Endothelial cell of umbilical vein (primary cell): Measurements from ENCODE around the gene ADARB2. TPM values are rescaled to one million over a fixed set of nuclear protein-coding genes. Genes with fewer than 3 reads are reported as not detected.

Experiments
- BruUV-seq: library from RNA; stranded (reverse); fragments of 400-500 nt; replicated peaks from 2 replicates; lab custom pipeline; 2021; lab: Mats Ljungman, UMichigan
- CTCF ChIA-PET: fragments of 300-600, 350-600 bp; sonication (Branson Sonifier 250); formaldehyde crosslinking; loops from one replicate; lab custom pipeline; 2021; ENCODE audit warnings: antibody characterized with exemption, inconsistent platforms; lab: Charles Lee
- POLR2A ChIA-PET: fragments of 300-600, 350-600 bp; sonication (Branson Sonifier 250); formaldehyde crosslinking; loops from one replicate; lab custom pipeline; 2021; ENCODE audit warnings: antibody characterized with exemption, inconsistent platforms; lab: Charles Lee
- DNase-seq: peaks from one replicate; pipeline ENCODE4 v3.0.0-alpha.2; 2011; ENCODE audit warnings: low read depth, low spot score
- FAIRE-seq: peaks from 2 replicates; lab custom pipeline; 2011; peaks lifted over from hg19 to GRCh38; lab: Jason Lieb, UNC
- H2AFZ ChIP-seq: 2 replicates; pipeline ENCODE4 v1.6.0; 2012; ENCODE audit warnings: low read depth, low read length, control low read depth, inconsistent platforms
- H3K27ac ChIP-seq: 2 replicates; pipeline ENCODE4 v1.5.1; 2011; ENCODE audit warnings: low read depth, mild to moderate bottlenecking, control low read depth, low read length, moderate library complexity; ENCODE audit not compliant: insufficient read depth
- H3K27me3 ChIP-seq, 2 experiments: 2 replicates each; pipeline versions ENCODE4 v1.6.0 to v1.6.1; 2011; ENCODE audit warnings: low read length in 2 of 2, mixed read lengths in 1 of 2; ENCODE audit not compliant: control insufficient read depth in 2 of 2, insufficient read depth in 2 of 2
- H3K36me3 ChIP-seq, 2 experiments: 2 replicates in 1 of 2; 3 replicates in 1 of 2; pipeline ENCODE4 v1.5.1; 2011; ENCODE audit warnings: low read length in 2 of 2, mild to moderate bottlenecking in 1 of 2, moderate library complexity in 1 of 2; ENCODE audit not compliant: control insufficient read depth in 2 of 2, insufficient read depth in 2 of 2; ENCODE audit errors: extremely low read depth in 1 of 2
- H3K4me1 ChIP-seq: 3 replicates; pipeline ENCODE4 v1.5.1; 2011; ENCODE audit warnings: mild to moderate bottlenecking, low read length; ENCODE audit not compliant: control insufficient read depth, insufficient read depth; ENCODE audit errors: extremely low read depth
- H3K4me2 ChIP-seq: 2 replicates; pipeline ENCODE4 v1.6.1; 2011; ENCODE audit warnings: low read length, control low read depth, mixed read lengths; ENCODE audit not compliant: insufficient read depth
- H3K4me3 ChIP-seq, 3 experiments: fragments of 200-600 bp in 1 of 3; sonication (generic), shearing (Covaris generic) in 1 of 3; replicated peaks in 1 of 3; 2 replicates each; pipeline ENCODE4 v1.5.1; 2011 to 2016; ENCODE audit warnings: control low read depth in 3 of 3, low read length in 3 of 3, mild to moderate bottlenecking in 2 of 3, inconsistent platforms in 1 of 3, low read depth in 1 of 3, moderate library complexity in 1 of 3; ENCODE audit not compliant: insufficient read depth in 1 of 3
- H3K79me2 ChIP-seq: 2 replicates; pipeline ENCODE4 v1.6.0; 2012; ENCODE audit warnings: low read length, inconsistent platforms; ENCODE audit not compliant: control insufficient read depth, insufficient read depth
- H3K9ac ChIP-seq: replicated peaks from 2 replicates; pipeline ENCODE3; 2011; ENCODE audit warnings: low read length, control low read depth; ENCODE audit not compliant: insufficient read depth; ENCODE audit errors: extremely low read depth
- H3K9me1 ChIP-seq: replicated peaks from 3 replicates; pipeline ENCODE4 v1.6.0; 2011; ENCODE audit warnings: mild to moderate bottlenecking, low read length; ENCODE audit not compliant: control insufficient read depth, insufficient read depth; ENCODE audit errors: extremely low read depth
- H3K9me3 ChIP-seq: replicated peaks from 2 replicates; pipeline ENCODE4 v1.5.1; 2012; ENCODE audit warnings: low read length, inconsistent platforms; ENCODE audit not compliant: control insufficient read depth, insufficient read depth
- H4K20me1 ChIP-seq: replicated peaks from 2 replicates; pipeline ENCODE3; 2011; ENCODE audit warnings: mild to moderate bottlenecking, low read length; ENCODE audit not compliant: control insufficient read depth, insufficient read depth; ENCODE audit errors: extremely low read depth
- CTCF ChIP-seq, 2 donors: IDR thresholded peaks; 1 replicate in 1 of 2; 2 replicates in 1 of 2; pipeline ENCODE4 v1.5.1; 2011; ENCODE audit warnings: low read length in 2 of 2, mild to moderate bottlenecking in 2 of 2, moderate library complexity in 2 of 2, control low read depth in 1 of 2, inconsistent platforms in 1 of 2, low read depth in 1 of 2; ENCODE audit not compliant: insufficient read depth in 1 of 2; ENCODE audit errors: extremely low read depth in 1 of 2
- EZH2 ChIP-seq: IDR thresholded peaks from 2 replicates; pipeline ENCODE4 v1.6.1; 2012; ENCODE audit warnings: borderline replicate concordance, low read depth, mild to moderate bottlenecking, moderate library complexity, low read length, inconsistent platforms; ENCODE audit not compliant: severe bottlenecking
- FOS ChIP-seq: IDR thresholded peaks from 2 replicates; pipeline ENCODE4 v1.6.1; 2011; ENCODE audit warnings: mild to moderate bottlenecking, low read length, moderate library complexity, borderline replicate concordance; ENCODE audit not compliant: insufficient read depth
- GATA2 ChIP-seq: IDR thresholded peaks from 2 replicates; pipeline ENCODE4 v1.7.0; 2011; ENCODE audit warnings: low read depth, mild to moderate bottlenecking, moderate library complexity, mixed read lengths, low read length; ENCODE audit not compliant: insufficient read length, insufficient read depth
- JUN ChIP-seq: IDR thresholded peaks from 2 replicates; pipeline ENCODE4 v1.6.1; 2011; ENCODE audit warnings: borderline replicate concordance, low read depth; ENCODE audit not compliant: insufficient read length, insufficient read depth
- MAX ChIP-seq: IDR thresholded peaks from 2 replicates; pipeline ENCODE4 v1.6.1; 2011; ENCODE audit not compliant: insufficient read depth, insufficient read length
- MYC ChIP-seq: IDR thresholded peaks from one replicate; pipeline ENCODE4 v1.6.1; 2011; ENCODE audit warnings: mild to moderate bottlenecking, low read depth, low read length
- POLR2A ChIP-seq: IDR thresholded peaks from 2 replicates; pipeline ENCODE4 v1.6.1; 2012; ENCODE audit warnings: low read depth, mild to moderate bottlenecking, control low read depth, low read length
- POLR2AphosphoS5 ChIP-seq: IDR thresholded peaks from 2 replicates; pipeline ENCODE4 v1.6.1; 2012; ENCODE audit warnings: low read depth, mild to moderate bottlenecking, control low read depth, low read length, moderate library complexity; ENCODE audit not compliant: insufficient read depth
- dilution Hi-C: fragments of 300-500 bp; cut with MboI; formaldehyde crosslinking; loops from one replicate; pipeline ENCODE4 v1.15.0; 2019; ENCODE audit warnings: low sequenced_read_pairs; ENCODE audit not compliant: extremely low pct_ligation_motif_present
- intact Hi-C: fragments of 100-400 bp; cut with micrococcal nuclease; formaldehyde crosslinking; loops from one replicate; pipeline ENCODE4 v1.10.0; 2022
- polyA plus RNA-seq, 4 experiments: library from polyadenylated mRNA; depleted of rRNA in 3 of 4; stranded (reverse) in 3 of 4; unstranded in 1 of 4; fragments of >200 nt; gene quantifications; 2 replicates each; pipeline versions ENCODE4 v1.2.1 to v1.2.3, GENCODE V29; 2011 to 2012; ENCODE audit warnings: missing spikeins in 1 of 4
- total RNA-seq: library from RNA; stranded (reverse); gene quantifications from 2 replicates; pipeline ENCODE4 v1.2.3, GENCODE V29; 2021

The ADARB2 gene
- total and polyA plus RNA-seq, 2 donors (not counting 3 experiments of a cell fraction or from before 2014, with no cell fraction given), result not detected

- no peak overlapping the region for H3K4me2 ChIP-seq
- no peak overlapping the region for H2AFZ ChIP-seq
- FAIRE-seq (no peak), DNase-seq (no peak)
- intact Hi-C loops, result no loop called here
- no TSS peak for BruUV-seq
- H3K36me3 ChIP-seq, result no peaks in the 10 kb centered on the region
- H3K9ac ChIP-seq, result no peak overlapping the region
- no peak overlapping the region for H3K27ac ChIP-seq
- peaks cover 8% of the 10 kb centered on the region for H3K9me3 ChIP-seq
- H4K20me1 ChIP-seq, result no peaks in the 10 kb centered on the region
- no peaks in the 10 kb centered on the region for H3K79me2 ChIP-seq
- ChIA-PET CTCF (no interaction called here), POLR2A (no interaction called here)
- no peaks in the 10 kb centered on the region for H3K4me1 ChIP-seq
- no peak overlapping the region for H3K4me3 ChIP-seq
- H3K9me1 ChIP-seq, result no peaks in the 10 kb centered on the region
- no peak for TF ChIP-seq MYC
- TF ChIP-seq EZH2, result no peak
- TF ChIP-seq JUN, result no peak
- TF ChIP-seq FOS, result no peak
- TF ChIP-seq POLR2AphosphoS5, result no peak
- dilution Hi-C loops, result no loop called here
- H3K27me3 ChIP-seq, result no peaks in the 10 kb centered on the region
These were observed 30.6 kb downstream of the ADARB2 start for GRCh38 chr10:1706711-1707110.

- H3K36me3 ChIP-seq, result no peaks in the 10 kb centered on the region
- H3K9ac ChIP-seq, result no peak overlapping the region
- no peak overlapping the region for H3K4me2 ChIP-seq
- H3K79me2 ChIP-seq, result no peaks in the 10 kb centered on the region
- ChIA-PET POLR2A (no interaction called here), CTCF (no interaction called here)
- H2AFZ ChIP-seq, result no peak overlapping the region
- BruUV-seq, result no TSS peak
- H3K27ac ChIP-seq, result no peak overlapping the region
- DNase-seq (no peak), FAIRE-seq (no peak)
- H3K4me3 ChIP-seq, result no peak overlapping the region
- H3K9me1 ChIP-seq, result no peaks in the 10 kb centered on the region
- H4K20me1 ChIP-seq, result no peaks in the 10 kb centered on the region
- H3K27me3 ChIP-seq, result no peaks in the 10 kb centered on the region
- intact Hi-C loops (no loop called here), dilution Hi-C loops (no loop called here)
- no peaks in the 10 kb centered on the region for H3K4me1 ChIP-seq
- H3K9me3 ChIP-seq, result peaks cover 8% of the 10 kb centered on the region
- TF ChIP-seq CTCF (IDR thresholded peaks at IDR 0.05; ENCODE audit: extremely low read depth in 1 of 2, insufficient read depth in 1 of 2, low read depth in 1 of 2, low read length in 2 of 2), result no peak
- TF ChIP-seq JUN, result no peak
- TF ChIP-seq POLR2AphosphoS5, result no peak
- no peak for TF ChIP-seq EZH2
- TF ChIP-seq POLR2A, result no peak
- no peak for TF ChIP-seq FOS
- TF ChIP-seq MYC, result no peak
- no peak for TF ChIP-seq MAX
- TF ChIP-seq GATA2, result no peak
These were observed 31.1 kb downstream of the ADARB2 start for GRCh38 chr10:1706256-1706655.
